Activated CD4-positive, alpha-beta T cell treated with anti-CD3 and anti-CD28 coated beads, Interleukin-2, Interleukin-4, amounts not matched to agents 100 ng/mL and 50 ng/mL, durations not matched to agents 16 hours and 8 hours (primary cell): ENCODE measurements around the gene TMEM179.

ENCODE experiments used
- DNase-seq: peaks from one replicate; pipeline ENCODE4 v3.0.0-alpha.2; 2020; ENCODE audit warnings: low spot score

Gene TMEM179

GRCh38 chr14:104555430-104556255 lies 48.9 kb downstream of the TMEM179 start:
- no peak for DNase-seq

- no peak for DNase-seq
Observed at GRCh38 chr14:104554608-104555429, 49.8 kb downstream of the TMEM179 start.

GRCh38 chr14:104554088-104554607 lies 50.4 kb downstream of the TMEM179 start:
- no peak for DNase-seq

- DNase-seq, result no peak
Observed at GRCh38 chr14:104553166-104554087, 51.1 kb downstream of the TMEM179 start.

GRCh38 chr14:104552738-104553125 lies 51.8 kb downstream of the TMEM179 start:
- no peak for DNase-seq

GRCh38 chr14:104551851-104552737 lies 52.5 kb downstream of the TMEM179 start:
- DNase-seq, result no peak

- DNase-seq, result no peak
Observed at GRCh38 chr14:104550861-104551728, 53.5 kb downstream of the TMEM179 start.

- no peak for DNase-seq
Observed at GRCh38 chr14:104550340-104550860, 54.2 kb downstream of the TMEM179 start.

- no peak for DNase-seq
Observed at GRCh38 chr14:104549536-104550339, 54.8 kb downstream of the TMEM179 start.

GRCh38 chr14:104548802-104549535 lies 55.6 kb downstream of the TMEM179 start:
- DNase-seq, result no peak

- no peak for DNase-seq
Observed at GRCh38 chr14:104547998-104548700, 56.4 kb downstream of the TMEM179 start.

- no peak for DNase-seq
Observed at GRCh38 chr14:104547310-104547997, 57.1 kb downstream of the TMEM179 start.

GRCh38 chr14:104546591-104547309 lies 57.8 kb downstream of the TMEM179 start:
- DNase-seq, result no peak

- DNase-seq, result no peak
Observed at GRCh38 chr14:104545942-104546501, 58.5 kb downstream of the TMEM179 start.

- no peak for DNase-seq
Observed at GRCh38 chr14:104545151-104545941, 59.2 kb downstream of the TMEM179 start.
